ENCODE results near the gene TOX2.
A peak's percentile ranks its signal among the peaks of the same experiment; 100 is the strongest.

The TOX2 gene

DNA sequence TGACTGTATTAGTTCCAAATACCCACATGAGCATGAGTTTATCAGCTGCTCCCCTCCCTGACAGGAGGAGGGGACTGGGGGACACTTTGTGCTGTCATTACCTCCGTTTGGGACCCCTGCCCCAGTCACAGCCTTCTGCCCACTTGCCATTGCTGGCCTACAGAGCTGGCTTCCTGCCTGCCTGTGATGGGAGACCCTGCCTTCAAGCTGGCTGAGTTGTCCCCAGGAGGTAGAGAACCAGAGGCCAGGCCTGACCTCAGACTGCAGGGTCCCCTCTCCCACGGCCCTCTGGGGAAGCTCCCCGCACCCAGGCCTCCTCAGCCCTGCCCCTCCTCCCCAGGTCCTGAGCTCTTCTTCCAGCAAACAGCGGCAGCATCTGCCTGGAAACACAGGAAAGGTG is 166.8 kb downstream of the TOX2 start:
- no peak overlapping the region for H3K4me3 ChIP-seq (ENCODE audit: low read depth, low read length)

DNA sequence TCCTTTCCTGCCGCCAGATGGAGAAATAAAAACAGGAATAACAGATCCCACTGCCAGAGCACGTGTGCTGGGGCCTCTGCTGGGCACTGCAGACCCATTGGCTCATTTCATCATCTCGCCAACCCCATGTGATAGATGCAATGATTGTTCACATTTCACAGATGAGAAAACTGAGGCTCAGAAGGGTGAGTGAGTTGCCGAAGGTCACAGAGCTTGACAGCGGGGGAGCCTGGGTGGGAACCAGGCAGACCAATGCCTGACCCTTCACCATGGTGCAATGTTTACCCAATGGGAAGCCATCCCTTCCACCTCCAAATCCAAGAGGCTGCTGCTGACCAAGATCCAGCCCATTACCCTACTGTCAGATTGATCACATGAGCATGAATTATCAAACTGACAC is 167.2 kb downstream of the TOX2 start:
- DNase-seq (ENCODE audit: low read depth): no peak
- H3K4me3 ChIP-seq (ENCODE audit: low read depth, low read length): no peak overlapping the region

More for the DNA sequence above, 166.8 kb downstream of the TOX2 start:
- DNase-seq (ENCODE audit: low read depth): no peak

DNA sequence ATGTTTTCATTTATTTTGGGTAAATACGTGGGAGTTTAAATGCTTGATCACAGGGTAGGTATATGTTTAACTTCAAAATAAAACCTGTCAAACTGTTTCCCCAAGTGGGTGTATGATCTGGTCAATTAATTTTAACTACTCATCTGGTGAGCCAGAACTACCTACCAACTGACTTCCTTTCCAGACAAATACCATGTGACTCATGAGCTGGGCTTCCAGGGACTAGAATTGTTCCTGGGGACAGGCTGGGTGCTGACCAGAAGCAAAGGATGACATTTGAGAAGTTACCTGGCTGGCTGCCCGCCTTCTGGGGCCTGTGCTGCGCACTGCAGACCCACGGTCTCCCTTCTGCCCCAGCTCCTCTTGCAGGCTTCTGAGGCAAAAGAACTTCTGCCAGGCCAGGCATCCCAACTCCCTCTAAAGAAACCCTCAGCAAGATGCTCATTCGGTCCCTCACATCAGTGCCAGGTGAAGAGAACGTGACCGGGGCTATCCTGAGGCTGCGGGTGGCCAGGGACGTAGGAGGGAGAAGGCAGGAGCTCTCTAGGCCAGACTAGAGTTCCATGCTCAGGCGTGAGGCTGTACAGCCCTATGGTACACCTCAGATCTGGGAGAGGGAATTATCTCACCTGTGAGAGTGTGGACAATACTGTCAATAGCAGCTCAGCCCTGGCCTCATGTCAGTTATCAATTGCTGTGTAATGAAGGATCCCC is 168.7 kb downstream of the TOX2 start:
- peak; percentile 32 for DNase-seq (ENCODE audit: low read depth)
- H3K4me3 ChIP-seq (ENCODE audit: low read depth, low read length): no peak overlapping the region

DNA sequence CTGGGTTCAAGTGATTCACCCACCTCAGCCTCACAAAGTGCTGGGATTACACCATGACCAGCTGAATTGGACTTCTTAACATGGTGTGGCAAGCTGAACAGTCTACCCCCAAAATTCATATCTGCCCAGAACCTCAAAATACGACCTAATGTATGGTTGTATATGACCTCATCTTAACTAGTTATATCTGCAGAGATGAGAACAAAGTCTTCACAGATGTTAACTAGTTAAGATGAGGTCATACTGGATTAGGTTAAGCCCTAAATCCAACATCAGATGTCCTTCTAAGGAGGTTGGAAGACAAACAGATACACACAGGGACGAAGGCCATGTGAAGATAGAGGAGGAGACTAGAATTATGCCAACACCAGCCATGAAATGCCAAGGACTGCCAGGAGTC is 169.8 kb downstream of the TOX2 start:
- DNase-seq (ENCODE audit: low read depth): no peak
- no peak overlapping the region for H3K4me3 ChIP-seq (ENCODE audit: low read depth, low read length)

DNA sequence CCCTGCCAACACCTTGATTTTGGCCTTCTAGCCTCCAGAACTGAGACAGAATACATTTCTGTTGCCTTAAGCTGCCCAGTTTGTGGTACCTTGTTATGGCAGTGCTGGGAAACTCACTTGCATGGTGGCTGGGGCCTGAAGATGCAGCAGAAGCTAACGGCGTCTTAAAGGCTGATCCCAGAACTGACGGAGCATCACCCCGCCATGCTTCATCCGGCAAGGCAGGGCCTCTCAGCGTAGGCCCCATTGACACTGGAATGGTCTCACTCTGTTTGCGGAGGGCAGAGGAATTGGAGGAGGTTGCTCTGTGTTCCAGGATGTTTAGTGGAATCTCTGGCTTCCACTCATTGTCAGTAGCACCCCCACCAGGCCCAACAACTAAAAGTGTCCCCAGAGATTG is 170.2 kb downstream of the TOX2 start:
- DNase-seq (ENCODE audit: low read depth): no peak
- no peak overlapping the region for H3K4me3 ChIP-seq (ENCODE audit: low read depth, low read length)

DNA sequence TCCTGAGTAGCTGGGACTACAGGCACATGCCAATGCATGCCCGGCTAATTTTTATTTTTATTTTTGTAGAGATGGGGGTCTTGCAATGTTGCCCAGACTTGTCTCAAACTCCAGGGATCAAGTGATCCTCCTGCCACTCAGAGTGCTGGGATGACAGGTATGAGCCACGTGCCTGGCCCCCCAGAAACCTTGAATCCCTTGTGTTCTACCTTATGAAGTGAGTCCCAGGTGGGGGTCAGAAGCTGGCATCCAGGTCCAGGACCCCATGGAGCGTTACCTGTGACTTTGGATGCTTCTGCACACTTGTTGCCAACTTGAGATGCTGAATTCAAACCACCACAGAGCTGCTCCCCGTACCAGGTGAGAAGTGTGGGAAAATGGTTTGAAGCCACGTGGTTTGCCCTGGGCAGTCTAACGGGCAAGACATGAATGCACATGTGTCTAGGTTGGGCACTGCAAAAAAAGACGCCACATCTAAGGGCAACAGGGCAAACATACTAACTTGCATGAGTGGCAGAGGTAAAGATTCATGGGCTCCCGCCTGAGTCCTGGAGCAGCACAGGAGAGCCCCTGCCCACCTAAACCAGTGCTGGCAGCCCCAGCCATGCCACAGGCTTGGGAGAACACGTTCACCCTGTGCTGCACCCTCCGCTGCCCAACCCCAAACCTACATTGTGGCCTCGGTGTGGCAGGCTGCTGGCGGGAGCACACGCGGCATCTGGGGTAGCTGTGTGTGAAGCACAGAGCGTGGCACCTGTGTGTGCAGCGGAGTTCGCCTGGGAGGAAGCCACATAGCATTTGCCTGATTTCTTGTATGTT is 171.2 kb downstream of the TOX2 start:
- H3K4me3 ChIP-seq (ENCODE audit: low read depth, low read length): no peak overlapping the region
- no peak for DNase-seq (ENCODE audit: low read depth)

DNA sequence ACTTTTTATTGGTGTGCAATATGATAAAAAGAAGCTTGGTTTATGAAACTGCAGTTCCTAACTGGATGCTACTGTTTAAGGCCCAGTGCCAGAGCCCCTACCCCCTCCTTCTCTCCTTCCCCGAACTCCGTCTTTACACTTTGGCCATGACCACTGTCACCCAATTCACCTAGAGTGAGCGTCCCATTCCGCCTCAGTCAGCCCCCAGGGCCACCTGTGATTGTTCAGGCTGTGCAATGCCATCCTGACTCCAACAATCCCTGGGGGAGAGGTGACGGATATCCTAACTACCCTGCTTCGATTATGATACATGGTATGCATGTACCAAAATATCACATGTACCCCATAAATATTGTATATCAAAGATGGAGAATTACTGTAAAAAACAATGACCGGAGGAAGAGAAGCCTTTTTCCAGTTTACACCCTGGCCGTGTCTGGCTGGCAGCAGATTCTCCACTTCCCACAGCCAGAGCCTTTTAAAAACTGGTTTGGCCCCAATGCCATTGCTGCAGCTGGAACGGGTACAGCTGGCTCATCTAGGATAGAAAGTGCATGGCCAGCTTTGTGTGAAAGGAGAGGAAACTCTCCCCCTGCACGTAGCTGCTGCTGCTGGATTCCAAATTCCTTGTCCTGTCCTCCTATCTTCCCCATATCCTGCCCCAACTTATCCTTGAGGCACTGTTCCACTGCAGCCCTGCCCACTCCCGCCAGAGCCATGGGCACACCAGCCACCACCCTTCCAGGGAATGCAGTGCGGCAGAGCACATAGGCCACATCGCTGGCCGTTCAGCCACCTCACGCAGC is 172.6 kb downstream of the TOX2 start:
- DNase-seq (ENCODE audit: low read depth): no peak
- H3K4me3 ChIP-seq (ENCODE audit: low read depth, low read length): no peak overlapping the region

DNA sequence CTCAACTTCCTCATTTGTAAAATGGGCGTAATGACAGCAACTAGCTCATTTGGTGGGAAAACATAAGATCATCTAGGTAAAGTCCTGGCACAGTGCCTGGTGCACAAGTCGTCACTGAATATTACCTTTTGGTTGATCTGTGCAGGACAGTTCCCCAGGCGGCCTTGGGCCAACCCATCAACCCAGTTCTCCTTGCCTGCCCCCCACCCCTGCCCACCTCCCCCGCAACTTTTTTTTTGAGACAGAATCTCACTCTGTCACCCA is 173.1 kb downstream of the TOX2 start:
- H3K4me3 ChIP-seq (ENCODE audit: low read depth, low read length): no peak overlapping the region
- DNase-seq (ENCODE audit: low read depth): no peak

DNA sequence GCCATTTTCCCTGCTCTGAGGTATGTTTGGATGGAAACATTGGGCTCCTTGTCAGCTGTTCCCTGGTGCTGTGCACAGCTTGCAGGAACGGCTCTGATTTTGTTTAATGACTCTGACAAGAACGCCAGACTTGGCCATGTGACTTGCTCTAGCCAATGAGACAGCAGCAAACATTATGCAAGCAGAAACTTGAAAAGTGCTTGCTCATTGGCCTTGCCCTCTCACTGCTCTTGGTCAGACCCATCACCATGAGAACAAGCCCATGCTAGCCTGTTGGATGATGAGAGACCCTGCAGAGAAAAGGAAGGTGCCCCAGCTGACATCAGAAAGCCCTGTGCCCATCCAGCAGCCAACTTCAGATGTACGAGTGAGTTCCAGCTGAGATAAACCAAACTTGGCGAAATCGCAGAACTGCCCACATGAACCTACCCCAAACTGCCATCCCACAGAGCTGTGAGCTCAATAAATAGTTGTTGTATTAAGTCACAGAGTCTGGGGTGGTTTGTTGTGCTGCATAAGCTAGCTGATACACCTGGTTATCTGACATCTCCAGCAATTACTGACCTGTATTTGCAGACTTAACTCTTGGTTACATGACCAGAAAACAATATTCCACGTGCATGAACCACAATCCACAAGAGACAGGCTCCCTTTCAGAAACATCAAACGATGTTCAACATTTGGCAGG is 175.5 kb downstream of the TOX2 start:
- no peak overlapping the region for H3K4me3 ChIP-seq (ENCODE audit: low read depth, low read length)
- DNase-seq (ENCODE audit: low read depth): no peak

DNA sequence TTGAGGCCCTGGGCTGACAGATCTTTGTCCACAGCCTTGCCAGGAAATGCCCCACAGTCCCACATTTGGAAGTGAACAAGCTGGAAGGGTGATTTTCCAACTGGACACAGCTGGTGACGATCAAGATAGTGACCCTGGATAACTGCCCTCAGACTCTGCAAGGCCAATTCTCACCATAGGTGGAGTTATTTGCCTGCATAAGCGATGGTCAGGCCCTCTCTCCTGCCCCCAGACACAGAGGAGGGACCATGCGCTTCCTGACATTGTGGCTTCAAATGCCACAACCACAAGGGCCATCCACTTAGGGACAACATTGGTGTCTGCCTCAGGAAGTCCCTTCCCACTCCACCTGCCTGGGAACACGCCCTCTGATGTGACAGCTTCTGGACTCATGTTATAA is 176.4 kb downstream of the TOX2 start:
- H3K4me3 ChIP-seq (ENCODE audit: low read depth, low read length): no peak overlapping the region
- no peak for DNase-seq (ENCODE audit: low read depth)

DNA sequence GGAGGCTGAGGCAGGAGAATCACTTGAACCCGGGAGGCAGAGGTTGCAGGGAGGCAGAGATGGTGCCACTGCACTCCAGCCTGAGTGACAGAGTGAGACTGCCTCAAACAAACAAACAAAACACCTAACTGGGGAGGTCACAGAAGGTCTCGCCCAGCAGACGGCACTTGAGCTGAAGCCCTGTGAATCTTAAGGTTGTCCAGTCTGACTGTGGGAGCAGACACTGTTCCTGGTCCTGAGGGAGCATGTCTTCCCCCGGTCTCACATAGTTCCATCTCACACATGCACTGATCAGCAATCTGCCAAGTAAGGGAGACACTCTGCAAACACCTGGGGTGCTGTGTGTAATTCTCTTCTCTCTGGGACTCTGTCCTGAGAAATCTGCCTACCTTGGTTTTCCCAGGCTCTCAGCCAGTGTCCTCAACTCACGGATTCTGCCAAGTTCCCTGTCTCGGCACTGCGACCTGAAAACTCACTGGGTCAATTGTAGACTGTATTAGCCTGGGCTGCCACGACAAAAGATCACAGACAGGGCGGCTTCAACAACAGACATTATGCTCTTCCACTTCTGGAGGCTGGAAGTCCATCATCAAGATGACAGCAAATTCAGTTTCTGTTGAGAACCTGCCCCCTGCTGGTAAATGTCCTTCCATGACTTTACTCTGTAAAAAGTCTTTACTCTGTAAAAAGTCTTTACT is 178.0 kb downstream of the TOX2 start:
- DNase-seq (ENCODE audit: low read depth): no peak
- H3K4me3 ChIP-seq (ENCODE audit: low read depth, low read length): no peak overlapping the region

DNA sequence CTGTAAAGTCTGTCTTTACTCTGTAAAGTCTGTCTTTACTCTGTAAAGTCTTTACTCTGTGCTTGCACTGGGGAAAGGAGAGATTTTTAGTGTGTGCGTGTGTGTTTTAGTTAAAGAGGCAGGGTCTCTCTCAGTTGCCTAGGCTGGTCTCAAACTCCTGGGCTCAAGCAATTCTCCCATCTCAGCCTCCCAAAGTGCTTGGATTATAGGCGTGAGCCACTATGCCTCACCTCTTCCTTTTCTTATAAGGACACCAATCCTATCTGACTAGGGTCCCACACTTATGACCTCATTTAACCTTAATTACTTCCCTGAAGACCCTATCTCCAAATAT is 178.6 kb downstream of the TOX2 start:
- H3K4me3 ChIP-seq (ENCODE audit: low read depth, low read length): no peak overlapping the region
- DNase-seq (ENCODE audit: low read depth): no peak

DNA sequence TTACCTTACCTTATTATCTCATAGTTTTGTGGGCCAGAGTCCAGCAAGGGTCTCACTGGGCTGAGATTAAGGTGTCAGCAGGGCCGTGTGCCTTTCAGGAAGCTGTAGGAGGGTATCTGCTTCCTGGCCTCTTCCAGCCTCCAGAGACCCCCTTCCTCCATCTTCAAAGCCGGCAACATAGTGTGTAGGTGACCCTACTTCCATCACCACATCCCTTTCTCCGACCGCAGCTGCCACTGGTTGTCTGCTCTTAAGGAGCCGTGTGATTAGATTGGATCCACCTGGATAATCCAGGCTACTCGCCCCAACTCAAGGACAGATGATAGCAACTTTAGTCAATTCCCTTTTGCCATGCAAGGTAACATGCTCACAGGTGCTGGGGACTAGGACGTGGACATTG is 181.2 kb downstream of the TOX2 start:
- H3K4me3 ChIP-seq (ENCODE audit: low read depth, low read length): no peak overlapping the region

DNA sequence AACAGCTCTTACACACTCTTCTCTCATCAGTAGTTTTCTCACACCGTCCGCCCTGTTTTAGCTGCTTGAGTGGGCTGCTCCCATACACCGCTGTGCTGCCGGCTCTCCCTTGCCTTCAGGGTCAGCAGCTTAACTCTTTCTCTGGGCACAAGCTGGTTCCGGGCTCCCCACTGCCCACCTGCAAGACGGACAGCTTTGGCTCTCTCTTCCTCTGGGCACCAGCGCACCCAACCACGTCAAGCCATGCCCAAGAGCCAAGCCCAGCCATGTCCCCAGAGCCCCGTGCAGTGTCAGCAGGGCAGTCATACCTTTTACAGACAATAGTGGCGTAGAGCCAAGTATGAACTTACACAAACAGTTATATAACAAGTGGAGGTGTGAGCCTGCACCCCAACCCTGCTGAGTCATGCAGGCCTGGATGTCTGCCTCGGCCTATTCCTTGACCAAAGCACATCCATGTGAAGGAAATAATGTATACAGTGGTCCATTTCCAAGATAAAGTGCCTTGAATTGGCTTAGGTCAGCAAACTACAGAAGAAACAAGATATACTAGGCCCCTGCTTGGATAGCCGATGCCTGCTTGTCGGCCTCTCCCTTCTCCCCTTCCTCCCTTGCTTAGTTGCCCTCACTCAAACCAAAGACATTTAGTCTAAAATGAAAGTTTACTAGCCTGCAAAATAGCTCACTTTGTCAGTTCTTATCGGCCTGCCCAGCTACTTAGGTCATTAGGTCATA is 183.0 kb downstream of the TOX2 start:
- H3K4me3 ChIP-seq (ENCODE audit: low read depth, low read length): no peak overlapping the region
- DNase-seq (ENCODE audit: low read depth): no peak

More for the DNA sequence above, 181.2 kb downstream of the TOX2 start:
- DNase-seq (ENCODE audit: low read depth): no peak

DNA sequence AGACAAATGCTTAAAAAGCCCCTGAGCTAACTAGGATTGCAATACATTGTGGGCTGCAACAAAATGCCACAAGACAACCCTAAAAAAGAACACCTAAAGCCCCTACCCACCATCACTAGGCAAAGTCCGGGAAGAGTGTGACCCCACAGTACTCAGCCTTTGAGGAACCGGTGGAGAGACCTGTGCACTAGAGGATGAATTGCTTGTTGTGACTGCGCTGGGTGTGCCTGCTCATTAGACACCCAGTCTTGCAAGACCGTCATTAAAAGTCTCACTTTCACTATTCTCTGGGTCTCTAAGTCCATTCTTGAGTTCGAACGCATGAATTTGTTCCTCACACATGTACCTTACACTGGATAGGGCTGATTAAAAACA is 183.6 kb downstream of the TOX2 start:
- H3K4me3 ChIP-seq (ENCODE audit: low read depth, low read length): no peak overlapping the region
- DNase-seq (ENCODE audit: low read depth): no peak

DNA sequence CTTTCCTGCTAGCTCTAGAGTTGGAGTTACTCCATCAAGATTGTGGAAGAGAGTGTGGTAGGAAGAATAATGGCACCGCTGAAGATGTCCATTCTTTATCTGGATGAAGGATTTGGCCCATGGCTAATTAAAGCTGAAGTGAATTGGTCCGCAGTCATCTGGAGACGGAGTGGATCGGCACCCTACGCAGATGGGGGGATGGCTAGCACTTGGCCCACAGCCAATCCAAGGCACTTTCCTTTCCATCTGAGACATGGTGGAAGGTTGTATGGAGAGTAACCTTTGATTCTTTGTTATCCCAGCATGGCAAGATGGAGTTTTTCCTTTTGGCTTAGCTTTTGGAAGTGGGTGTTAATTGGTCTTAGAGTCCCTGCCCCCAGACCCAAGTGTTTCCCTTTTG is 184.0 kb downstream of the TOX2 start:
- no peak for DNase-seq (ENCODE audit: low read depth)
- H3K4me3 ChIP-seq (ENCODE audit: low read depth, low read length): no peak overlapping the region

DNA sequence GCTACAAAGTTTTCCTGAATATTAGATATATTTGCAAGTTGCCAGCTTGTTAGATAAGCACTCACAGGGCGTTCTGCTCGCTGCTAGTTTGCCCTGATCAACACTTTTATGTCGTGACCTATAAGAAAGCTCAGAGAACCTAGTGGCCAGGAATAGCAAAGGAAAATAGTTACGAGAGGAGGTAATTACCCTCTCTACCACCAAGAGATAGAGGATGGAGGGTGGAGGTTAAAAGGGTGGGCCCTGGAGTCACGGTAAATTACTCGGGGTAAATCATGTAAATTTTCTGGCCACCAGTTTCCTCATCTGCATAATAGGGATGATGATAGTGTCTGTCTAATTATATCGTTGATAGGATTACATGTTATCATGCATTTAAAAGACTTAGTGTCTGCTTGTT is 185.2 kb downstream of the TOX2 start:
- DNase-seq (ENCODE audit: low read depth): no peak
- no peak overlapping the region for H3K4me3 ChIP-seq (ENCODE audit: low read depth, low read length)

DNA sequence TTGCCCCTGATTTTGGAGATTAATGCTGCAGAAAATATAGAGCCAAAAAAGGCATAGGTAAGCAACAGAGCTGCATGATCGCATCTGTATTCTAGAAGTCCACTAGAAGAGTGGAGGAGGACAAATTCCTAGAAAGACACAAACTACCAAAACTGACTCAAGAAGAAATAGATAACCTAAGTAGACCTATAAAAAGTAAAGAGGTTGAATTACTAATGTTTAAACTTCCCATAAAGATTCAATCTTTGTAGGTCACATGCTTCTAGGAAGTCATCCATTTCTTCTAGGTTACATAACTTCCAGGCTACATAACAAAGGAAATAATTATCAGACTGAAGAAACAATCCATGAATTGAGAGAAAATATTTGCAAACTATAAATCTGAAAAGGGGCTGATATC is 187.9 kb downstream of the TOX2 start:
- DNase-seq (ENCODE audit: low read depth): no peak
- H3K4me3 ChIP-seq (ENCODE audit: low read depth, low read length): no peak overlapping the region
